NCI-H69 (cell line): Measurements from ENCODE around the gene TDRD7.

ENCODE experiments used
- DNase-seq: peaks from one replicate; lab custom pipeline; 2025; lab: John Stamatoyannopoulos, UW

TDRD7 gene

GRCh38 chr9:97387936-97388684 is 23.8 kb upstream of the TDRD7 start:
- DNase-seq, result peak; percentile 37

- DNase-seq, result peak; percentile 36
Observed at GRCh38 chr9:97388721-97389238, 23.1 kb upstream of the TDRD7 start.

- DNase-seq, result no peak
Observed at GRCh38 chr9:97389249-97389648, 22.6 kb upstream of the TDRD7 start.

- no peak for DNase-seq
Observed at GRCh38 chr9:97390791-97391406, 21.0 kb upstream of the TDRD7 start.

GRCh38 chr9:97394881-97395280 is 17.0 kb upstream of the TDRD7 start:
- no peak for DNase-seq

GRCh38 chr9:97395745-97396144 is 16.2 kb upstream of the TDRD7 start:
- DNase-seq, result no peak

- DNase-seq, result no peak
Observed at GRCh38 chr9:97396256-97396655, 15.6 kb upstream of the TDRD7 start.

- DNase-seq, result no peak
Observed at GRCh38 chr9:97397220-97397619, 14.7 kb upstream of the TDRD7 start.

- DNase-seq, result peak; percentile 76
Observed at GRCh38 chr9:97398999-97399758, 12.7 kb upstream of the TDRD7 start.

- no peak for DNase-seq
Observed at GRCh38 chr9:97403746-97404316, 8.1 kb upstream of the TDRD7 start.

GRCh38 chr9:97405551-97405950 is 6.3 kb upstream of the TDRD7 start:
- DNase-seq, result no peak

- no peak for DNase-seq
Observed at GRCh38 chr9:97406620-97407177, 5.2 kb upstream of the TDRD7 start.

GRCh38 chr9:97408562-97408961 is 3.3 kb upstream of the TDRD7 start:
- no peak for DNase-seq

- no peak for DNase-seq
Observed at GRCh38 chr9:97411440-97411788, 482 bp upstream of the TDRD7 start.

GRCh38 chr9:97412626-97413385 is 910 bp downstream of the TDRD7 start:
- DNase-seq, result peak; percentile 68

GRCh38 chr9:97413462-97413861 is 1.6 kb downstream of the TDRD7 start:
- DNase-seq, result no peak

- DNase-seq, result no peak
Observed at GRCh38 chr9:97415146-97415545, 3.2 kb downstream of the TDRD7 start.

GRCh38 chr9:97418880-97419279 is 7.0 kb downstream of the TDRD7 start:
- DNase-seq, result peak; percentile 28

- DNase-seq, result peak; percentile 50
Observed at GRCh38 chr9:97419309-97419867, 7.5 kb downstream of the TDRD7 start.

- peak; percentile 87 for DNase-seq
Observed at GRCh38 chr9:97425336-97425972, 13.6 kb downstream of the TDRD7 start.

GRCh38 chr9:97425973-97426336 is 14.1 kb downstream of the TDRD7 start:
- no peak for DNase-seq
